Breast epithelium (tissue), 3 donors: ENCODE data around the gene TEX19.

Experiments
- POLR2AphosphoS5 ChIP-seq, 3 donors: sonication (generic); formaldehyde crosslinking; IDR thresholded peaks; one replicate each; pipeline ENCODE4 v1.6.1; 2017; ENCODE audit warnings: antibody characterized with exemption in 3 of 3
- TF ChIP-seq, protein P1 (sequence below), 3 donors: fragments of 450-650 bp; IDR thresholded peaks; one replicate each; pipeline ENCODE4 v1.5.1; 2016 to 2017; ENCODE audit warnings: antibody characterized with exemption in 3 of 3, mild to moderate bottlenecking in 3 of 3, moderate library complexity in 3 of 3

DNA sequence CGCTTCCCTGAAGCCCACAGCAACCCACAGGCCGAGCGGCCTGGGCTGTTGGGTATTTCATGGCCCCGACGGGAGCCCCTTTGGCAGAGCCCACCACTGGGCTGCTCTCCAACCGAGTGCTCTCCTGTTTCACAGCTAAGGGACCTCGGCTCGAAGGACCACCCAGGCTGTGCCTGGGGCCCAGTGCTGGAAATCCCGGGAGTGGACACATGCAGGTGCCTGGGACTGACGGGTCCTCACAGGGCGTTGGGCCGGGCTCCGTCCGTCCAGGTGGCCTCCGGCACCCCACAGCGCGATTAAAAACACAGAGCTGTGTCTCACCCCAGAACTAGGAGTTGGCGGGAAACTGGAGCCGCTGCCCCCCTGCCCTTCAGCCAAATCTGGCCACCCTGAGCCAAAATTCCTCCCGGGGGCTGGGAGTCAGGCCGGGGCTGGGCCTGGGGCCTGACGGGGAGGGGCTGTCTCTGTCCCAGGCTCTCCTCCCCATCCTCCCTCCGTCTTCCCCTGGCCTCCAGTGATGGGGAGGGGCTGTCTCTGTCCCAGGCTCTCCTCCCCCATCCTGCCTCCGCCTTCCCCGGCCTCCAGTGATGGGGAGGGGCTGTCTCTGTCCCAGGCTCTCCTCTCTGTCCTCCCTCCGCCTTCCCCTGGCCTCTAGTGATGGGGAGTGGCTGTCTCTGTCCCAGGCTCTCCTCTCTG is 26.7 kb downstream of the TEX19 start:
- TF ChIP-seq, protein P1, sequence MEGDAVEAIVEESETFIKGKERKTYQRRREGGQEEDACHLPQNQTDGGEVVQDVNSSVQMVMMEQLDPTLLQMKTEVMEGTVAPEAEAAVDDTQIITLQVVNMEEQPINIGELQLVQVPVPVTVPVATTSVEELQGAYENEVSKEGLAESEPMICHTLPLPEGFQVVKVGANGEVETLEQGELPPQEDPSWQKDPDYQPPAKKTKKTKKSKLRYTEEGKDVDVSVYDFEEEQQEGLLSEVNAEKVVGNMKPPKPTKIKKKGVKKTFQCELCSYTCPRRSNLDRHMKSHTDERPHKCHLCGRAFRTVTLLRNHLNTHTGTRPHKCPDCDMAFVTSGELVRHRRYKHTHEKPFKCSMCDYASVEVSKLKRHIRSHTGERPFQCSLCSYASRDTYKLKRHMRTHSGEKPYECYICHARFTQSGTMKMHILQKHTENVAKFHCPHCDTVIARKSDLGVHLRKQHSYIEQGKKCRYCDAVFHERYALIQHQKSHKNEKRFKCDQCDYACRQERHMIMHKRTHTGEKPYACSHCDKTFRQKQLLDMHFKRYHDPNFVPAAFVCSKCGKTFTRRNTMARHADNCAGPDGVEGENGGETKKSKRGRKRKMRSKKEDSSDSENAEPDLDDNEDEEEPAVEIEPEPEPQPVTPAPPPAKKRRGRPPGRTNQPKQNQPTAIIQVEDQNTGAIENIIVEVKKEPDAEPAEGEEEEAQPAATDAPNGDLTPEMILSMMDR (IDR thresholded peaks at IDR 0.05) = no peak
- TF ChIP-seq POLR2AphosphoS5 (IDR thresholded peaks at IDR 0.05) = no peak
